DMS153 treated with DMSO at 0.1 percent for 48 hours (cell line): ENCODE data around the gene XPR1.
A peak's percentile ranks its signal among the peaks of the same experiment; 100 is the strongest.
"Not testable (repeated sequence)": the region's sequence is repeated elsewhere in the genome, so short reads cannot be mapped to it uniquely, and the experiment has no call there.

Source experiments
- DNase-seq: peaks from one replicate; lab custom pipeline; 2025; ENCODE audit not compliant: unreplicated experiment; lab: John Stamatoyannopoulos, UW

Gene XPR1

GRCh38 chr1:180778782-180779398 is 147.1 kb downstream of the XPR1 start:
- DNase-seq = no peak

GRCh38 chr1:180779584-180779983 is 147.8 kb downstream of the XPR1 start:
- DNase-seq = no peak

- no peak for DNase-seq
Measured at GRCh38 chr1:180781718-180782117, 149.9 kb downstream of the XPR1 start.

- no peak for DNase-seq
Measured at GRCh38 chr1:180785291-180785690, 153.5 kb downstream of the XPR1 start.

GRCh38 chr1:180785887-180786286 is 154.1 kb downstream of the XPR1 start:
- no peak for DNase-seq

- DNase-seq = no peak
Measured at GRCh38 chr1:180786624-180787023, 154.8 kb downstream of the XPR1 start.

- no peak for DNase-seq
Measured at GRCh38 chr1:180787628-180788307, 155.9 kb downstream of the XPR1 start.

- no peak for DNase-seq
Measured at GRCh38 chr1:180789460-180789859, 157.6 kb downstream of the XPR1 start.

GRCh38 chr1:180791152-180791551 is 159.3 kb downstream of the XPR1 start:
- not testable (repeated sequence) for DNase-seq

GRCh38 chr1:180791806-180792205 is 160.0 kb downstream of the XPR1 start:
- DNase-seq = no peak

- DNase-seq = no peak
Measured at GRCh38 chr1:180793451-180793850, 161.6 kb downstream of the XPR1 start.

GRCh38 chr1:180796897-180797640 is 165.2 kb downstream of the XPR1 start:
- no peak for DNase-seq

- no peak for DNase-seq
Measured at GRCh38 chr1:180800945-180801344, 169.1 kb downstream of the XPR1 start.

GRCh38 chr1:180802813-180803212 is 171.0 kb downstream of the XPR1 start:
- DNase-seq = no peak

- no peak for DNase-seq
Measured at GRCh38 chr1:180805316-180805715, 173.5 kb downstream of the XPR1 start.

- no peak for DNase-seq
Measured at GRCh38 chr1:180811298-180811697, 179.5 kb downstream of the XPR1 start.

GRCh38 chr1:180811886-180812285 is 180.1 kb downstream of the XPR1 start:
- DNase-seq = no peak

- no peak for DNase-seq
Measured at GRCh38 chr1:180814258-180814657, 182.4 kb downstream of the XPR1 start.

- peak; percentile 69 for DNase-seq
Measured at GRCh38 chr1:180815188-180815587, 183.4 kb downstream of the XPR1 start.

GRCh38 chr1:180816132-180816531 is 184.3 kb downstream of the XPR1 start:
- DNase-seq = no peak

GRCh38 chr1:180821970-180822369 is 190.1 kb downstream of the XPR1 start:
- no peak for DNase-seq

GRCh38 chr1:180831507-180831906 is 199.7 kb downstream of the XPR1 start:
- DNase-seq = not testable (repeated sequence)
